ENCODE results near the gene ITGB7.
"Not testable (repeated sequence)": the region's sequence is repeated elsewhere in the genome, so short reads cannot be mapped to it uniquely, and the experiment has no call there.

ITGB7 gene

GRCh38 chr12:53208435-53208834 is 1.4 kb upstream of the ITGB7 start:
- no peak overlapping the region for H3K27ac ChIP-seq (ENCODE audit: low read depth, low read length)
- no peaks in the 10 kb centered on the region for H3K36me3 ChIP-seq (ENCODE audit: control insufficient read depth in 1 of 2, insufficient read depth in 2 of 2, low read length in 2 of 2)
- H3K9ac ChIP-seq (ENCODE audit: low read depth in 1 of 2, low read length in 2 of 2): no peak overlapping the region
- H3K4me3 ChIP-seq (ENCODE audit: low read depth in 1 of 2, low read length in 2 of 2): no peak overlapping the region
- H3K27me3 ChIP-seq (ENCODE audit: control insufficient read depth in 1 of 2, insufficient read depth in 2 of 2, low read length in 2 of 2): no peaks in the 10 kb centered on the region
- no peaks in the 10 kb centered on the region for H3K9me3 ChIP-seq (ENCODE audit: control insufficient read depth in 1 of 2, low read length in 2 of 2)
- peaks cover 32 to 35% of the 10 kb centered on the region in 2 donors for H3K4me1 ChIP-seq (ENCODE audit: control insufficient read depth in 1 of 2, insufficient read depth in 2 of 2, low read length in 2 of 2)

GRCh38 chr12:53205747-53206419 is 1.2 kb downstream of the ITGB7 start:
- Histone ChIP-seq H3K4me3 (ENCODE audit: low read depth in 1 of 2, low read length in 2 of 2) (peak overlapping the region; percentile 64 to 65), H3K36me3 (ENCODE audit: control insufficient read depth in 1 of 2, insufficient read depth in 2 of 2, low read length in 2 of 2) (no peaks in the 10 kb centered on the region), H3K4me1 (ENCODE audit: control insufficient read depth in 1 of 2, insufficient read depth in 2 of 2, low read length in 2 of 2) (peaks cover 32 to 44% of the 10 kb centered on the region in 2 donors), H3K9ac (ENCODE audit: low read depth in 1 of 2, low read length in 2 of 2) (peak overlapping the region; percentile 7 to 45), H3K9me3 (ENCODE audit: control insufficient read depth in 1 of 2, low read length in 2 of 2) (no peaks in the 10 kb centered on the region), H3K27ac (ENCODE audit: low read depth, low read length) (no peak overlapping the region), H3K27me3 (ENCODE audit: control insufficient read depth in 1 of 2, insufficient read depth in 2 of 2, low read length in 2 of 2) (no peaks in the 10 kb centered on the region)

GRCh38 chr12:53204351-53204750 is 2.7 kb downstream of the ITGB7 start:
- peaks cover 38 to 46% of the 10 kb centered on the region in 2 donors for H3K4me1 ChIP-seq (ENCODE audit: control insufficient read depth in 1 of 2, insufficient read depth in 2 of 2, low read length in 2 of 2)
- H3K9me3 ChIP-seq (ENCODE audit: control insufficient read depth in 1 of 2, low read length in 2 of 2): no peaks in the 10 kb centered on the region
- H3K27me3 ChIP-seq (ENCODE audit: control insufficient read depth in 1 of 2, insufficient read depth in 2 of 2, low read length in 2 of 2): no peaks in the 10 kb centered on the region
- no peaks in the 10 kb centered on the region for H3K36me3 ChIP-seq (ENCODE audit: control insufficient read depth in 1 of 2, insufficient read depth in 2 of 2, low read length in 2 of 2)
- H3K4me3 ChIP-seq (ENCODE audit: low read depth in 1 of 2, low read length in 2 of 2): no peak overlapping the region
- H3K27ac ChIP-seq (ENCODE audit: low read depth, low read length): no peak overlapping the region
- no peak overlapping the region for H3K9ac ChIP-seq (ENCODE audit: low read depth in 1 of 2, low read length in 2 of 2)

- H3K36me3 ChIP-seq (ENCODE audit: control insufficient read depth in 1 of 2, insufficient read depth in 2 of 2, low read length in 2 of 2); H3K9ac ChIP-seq (ENCODE audit: low read depth in 1 of 2, low read length in 2 of 2); H3K4me3 ChIP-seq (ENCODE audit: low read depth in 1 of 2, low read length in 2 of 2); H3K27me3 ChIP-seq (ENCODE audit: control insufficient read depth in 1 of 2, insufficient read depth in 2 of 2, low read length in 2 of 2); H3K27ac ChIP-seq (ENCODE audit: low read depth, low read length); H3K9me3 ChIP-seq (ENCODE audit: control insufficient read depth in 1 of 2, low read length in 2 of 2): not testable (repeated sequence)
- H3K4me1 ChIP-seq (ENCODE audit: control insufficient read depth in 1 of 2, insufficient read depth in 2 of 2, low read length in 2 of 2): peaks cover 25 to 46% of the 10 kb centered on the region in 2 donors
Observed at GRCh38 chr12:53202316-53202715, 4.7 kb downstream of the ITGB7 start.

- Histone ChIP-seq H3K4me1 (ENCODE audit: control insufficient read depth in 1 of 2, insufficient read depth in 2 of 2, low read length in 2 of 2) (peaks cover 19 to 42% of the 10 kb centered on the region in 2 donors), H3K27ac (ENCODE audit: low read depth, low read length) (no peak overlapping the region)
Observed at GRCh38 chr12:53201639-53202038, 5.4 kb downstream of the ITGB7 start.

GRCh38 chr12:53201177-53201541 is 5.9 kb downstream of the ITGB7 start:
- Histone ChIP-seq H3K9ac (ENCODE audit: low read depth in 1 of 2, low read length in 2 of 2) (no peak overlapping the region), H3K9me3 (ENCODE audit: control insufficient read depth in 1 of 2, low read length in 2 of 2) (no peaks in the 10 kb centered on the region), H3K27me3 (ENCODE audit: control insufficient read depth in 1 of 2, insufficient read depth in 2 of 2, low read length in 2 of 2) (no peaks in the 10 kb centered on the region), H3K4me1 (ENCODE audit: control insufficient read depth in 1 of 2, insufficient read depth in 2 of 2, low read length in 2 of 2) (peaks cover 16 to 40% of the 10 kb centered on the region in 2 donors), H3K36me3 (ENCODE audit: control insufficient read depth in 1 of 2, insufficient read depth in 2 of 2, low read length in 2 of 2) (peaks cover 0 to under 1% of the 10 kb centered on the region in 2 donors), H3K4me3 (ENCODE audit: low read depth in 1 of 2, low read length in 2 of 2) (no peak overlapping the region), H3K27ac (ENCODE audit: low read depth, low read length) (no peak overlapping the region)

More at GRCh38 chr12:53201639-53202038, 5.4 kb downstream of the ITGB7 start:
- no peaks in the 10 kb centered on the region for H3K36me3 ChIP-seq (ENCODE audit: control insufficient read depth in 1 of 2, insufficient read depth in 2 of 2, low read length in 2 of 2)
- no peaks in the 10 kb centered on the region for H3K9me3 ChIP-seq (ENCODE audit: control insufficient read depth in 1 of 2, low read length in 2 of 2)
- H3K27me3 ChIP-seq (ENCODE audit: control insufficient read depth in 1 of 2, insufficient read depth in 2 of 2, low read length in 2 of 2): no peaks in the 10 kb centered on the region
- no peak overlapping the region for H3K9ac ChIP-seq (ENCODE audit: low read depth in 1 of 2, low read length in 2 of 2)
- H3K4me3 ChIP-seq (ENCODE audit: low read depth in 1 of 2, low read length in 2 of 2): no peak overlapping the region

GRCh38 chr12:53200458-53201176 is 6.4 kb downstream of the ITGB7 start:
- Histone ChIP-seq H3K4me1 (ENCODE audit: control insufficient read depth in 1 of 2, insufficient read depth in 2 of 2, low read length in 2 of 2) (peaks cover 10 to 39% of the 10 kb centered on the region in 2 donors), H3K36me3 (ENCODE audit: control insufficient read depth in 1 of 2, insufficient read depth in 2 of 2, low read length in 2 of 2) (peaks cover 0 to 5% of the 10 kb centered on the region in 2 donors), H3K9ac (ENCODE audit: low read depth in 1 of 2, low read length in 2 of 2) (no peak overlapping the region), H3K4me3 (ENCODE audit: low read depth in 1 of 2, low read length in 2 of 2) (peak overlapping the region in 1 of 2 donors; percentile 13), H3K27ac (ENCODE audit: low read depth, low read length) (no peak overlapping the region), H3K9me3 (ENCODE audit: control insufficient read depth in 1 of 2, low read length in 2 of 2) (no peaks in the 10 kb centered on the region), H3K27me3 (ENCODE audit: control insufficient read depth in 1 of 2, insufficient read depth in 2 of 2, low read length in 2 of 2) (no peaks in the 10 kb centered on the region)

- Histone ChIP-seq H3K27ac (ENCODE audit: low read depth, low read length) (no peak overlapping the region), H3K4me3 (ENCODE audit: low read depth in 1 of 2, low read length in 2 of 2) (peak overlapping the region in 1 of 2 donors; percentile 13), H3K9ac (ENCODE audit: low read depth in 1 of 2, low read length in 2 of 2) (no peak overlapping the region), H3K36me3 (ENCODE audit: control insufficient read depth in 1 of 2, insufficient read depth in 2 of 2, low read length in 2 of 2) (peaks cover 0 to 5% of the 10 kb centered on the region in 2 donors), H3K27me3 (ENCODE audit: control insufficient read depth in 1 of 2, insufficient read depth in 2 of 2, low read length in 2 of 2) (no peaks in the 10 kb centered on the region), H3K4me1 (ENCODE audit: control insufficient read depth in 1 of 2, insufficient read depth in 2 of 2, low read length in 2 of 2) (peaks cover 10 to 39% of the 10 kb centered on the region in 2 donors), H3K9me3 (ENCODE audit: control insufficient read depth in 1 of 2, low read length in 2 of 2) (no peaks in the 10 kb centered on the region)
Observed at GRCh38 chr12:53200107-53200457, 7.0 kb downstream of the ITGB7 start.

- no peaks in the 10 kb centered on the region for H3K9me3 ChIP-seq (ENCODE audit: control insufficient read depth in 1 of 2, low read length in 2 of 2)
- H3K27ac ChIP-seq (ENCODE audit: low read depth, low read length): no peak overlapping the region
- H3K4me1 ChIP-seq (ENCODE audit: control insufficient read depth in 1 of 2, insufficient read depth in 2 of 2, low read length in 2 of 2): peaks cover 10 to 39% of the 10 kb centered on the region in 2 donors
- no peak overlapping the region for H3K9ac ChIP-seq (ENCODE audit: low read depth in 1 of 2, low read length in 2 of 2)
- peaks cover 0 to 5% of the 10 kb centered on the region in 2 donors for H3K36me3 ChIP-seq (ENCODE audit: control insufficient read depth in 1 of 2, insufficient read depth in 2 of 2, low read length in 2 of 2)
- no peaks in the 10 kb centered on the region for H3K27me3 ChIP-seq (ENCODE audit: control insufficient read depth in 1 of 2, insufficient read depth in 2 of 2, low read length in 2 of 2)
- H3K4me3 ChIP-seq (ENCODE audit: low read depth in 1 of 2, low read length in 2 of 2): peak overlapping the region in 1 of 2 donors; percentile 13
Observed at GRCh38 chr12:53199700-53200099, 7.4 kb downstream of the ITGB7 start.

GRCh38 chr12:53198486-53199110 is 8.5 kb downstream of the ITGB7 start:
- peaks cover 0 to 5% of the 10 kb centered on the region in 2 donors for H3K36me3 ChIP-seq (ENCODE audit: control insufficient read depth in 1 of 2, insufficient read depth in 2 of 2, low read length in 2 of 2)
- peaks cover 10 to 39% of the 10 kb centered on the region in 2 donors for H3K4me1 ChIP-seq (ENCODE audit: control insufficient read depth in 1 of 2, insufficient read depth in 2 of 2, low read length in 2 of 2)
- H3K27ac ChIP-seq (ENCODE audit: low read depth, low read length): no peak overlapping the region
- no peaks in the 10 kb centered on the region for H3K27me3 ChIP-seq (ENCODE audit: control insufficient read depth in 1 of 2, insufficient read depth in 2 of 2, low read length in 2 of 2)
- H3K9me3 ChIP-seq (ENCODE audit: control insufficient read depth in 1 of 2, low read length in 2 of 2): no peaks in the 10 kb centered on the region
- peak overlapping the region in 1 of 2 donors; percentile 14 for H3K9ac ChIP-seq (ENCODE audit: low read depth in 1 of 2, low read length in 2 of 2)
- H3K4me3 ChIP-seq (ENCODE audit: low read depth in 1 of 2, low read length in 2 of 2): peak overlapping the region in 1 of 2 donors; percentile 14
